IPS-18c (cell line): ENCODE data around the gene PLXNB2.
"Not testable (repeated sequence)": the region's sequence is repeated elsewhere in the genome, so short reads cannot be mapped to it uniquely, and the experiment has no call there.

ENCODE experiments used
- H3K4me3 ChIP-seq: 2 replicates; pipeline ENCODE4 v1.7.0; 2013; ENCODE audit warnings: low read depth, mild to moderate bottlenecking, low read length, moderate library complexity; ENCODE audit not compliant: insufficient read depth
- H3K9me3 ChIP-seq: one replicate; pipeline ENCODE4 v1.6.1; 2013; ENCODE audit warnings: mild to moderate bottlenecking, low read length, moderate library complexity; ENCODE audit not compliant: control insufficient read depth, insufficient read depth

Gene PLXNB2

DNA sequence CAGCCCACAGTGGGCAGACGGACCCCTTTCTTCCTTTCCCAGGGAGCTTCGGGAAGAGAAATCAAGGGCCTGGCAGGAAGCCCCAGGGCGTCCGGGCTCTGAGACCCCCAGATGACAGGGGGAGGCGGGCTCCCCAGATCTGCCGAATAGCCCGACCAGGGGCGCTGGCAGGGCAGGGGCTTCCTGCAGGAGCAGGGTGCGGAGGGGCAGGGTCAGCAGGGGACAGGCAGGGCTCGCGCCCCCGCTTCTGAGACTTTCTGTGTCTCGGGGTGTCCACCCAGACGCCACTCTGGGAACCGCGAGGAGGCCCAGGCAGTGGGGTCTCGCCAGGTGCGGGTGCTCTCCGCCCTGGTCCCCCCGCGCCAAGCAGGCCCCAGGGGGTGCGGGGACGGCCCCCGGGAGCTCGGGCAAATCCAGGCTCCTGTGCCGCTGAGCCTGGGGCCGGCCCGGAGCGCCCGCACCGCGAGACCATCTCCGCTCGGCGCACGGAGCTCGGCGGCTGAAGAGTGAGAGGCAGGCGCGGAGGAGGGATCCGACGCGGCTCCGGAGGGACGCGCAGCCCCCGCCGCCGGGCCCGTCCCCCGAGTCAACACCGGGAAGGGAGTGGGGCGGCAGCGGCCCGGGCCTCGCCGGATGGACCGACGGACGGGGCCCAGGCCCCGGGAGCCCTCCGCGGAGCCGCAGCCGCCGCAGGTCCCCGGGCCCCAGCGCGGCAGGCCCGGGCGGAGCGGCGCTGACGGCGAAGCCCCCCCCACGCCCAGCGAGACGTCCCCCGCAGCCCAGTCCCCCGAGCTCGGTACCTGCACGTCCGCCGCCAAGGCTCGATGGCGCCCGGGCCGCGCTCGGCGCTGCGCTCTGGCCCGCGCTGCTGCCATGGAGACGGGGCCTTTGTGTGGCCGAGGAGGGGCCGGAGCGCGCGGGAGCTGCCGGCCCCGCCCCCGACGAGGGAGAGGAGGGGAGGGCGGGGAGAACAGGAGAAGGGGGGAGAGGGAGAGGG lies at the start of gene PLXNB2:
Gene PLXNB2 (minus strand): TSS at position 894 of the 997 bp plus-strand sequence. CDS start 17,062 bp downstream, outside the sequence.
- Histone ChIP-seq H3K9me3 (no peaks in the 10 kb centered on the region), H3K4me3 (peak within 1 kb of the TSS; percentile 73)

- Histone ChIP-seq H3K4me3 (no peak overlapping the region), H3K9me3 (peaks cover 2% of the 10 kb centered on the region)
These were observed 49.8 kb upstream of the PLXNB2 start for GRCh38 chr22:50357222-50357621.

GRCh38 chr22:50356186-50356585 lies 48.7 kb upstream of the PLXNB2 start:
- Histone ChIP-seq H3K4me3 (no peak overlapping the region), H3K9me3 (peaks cover 2% of the 10 kb centered on the region)

- Histone ChIP-seq H3K9me3 (no peaks in the 10 kb centered on the region), H3K4me3 (no peak overlapping the region)
These were observed 40.6 kb upstream of the PLXNB2 start for GRCh38 chr22:50348058-50348457.

DNA sequence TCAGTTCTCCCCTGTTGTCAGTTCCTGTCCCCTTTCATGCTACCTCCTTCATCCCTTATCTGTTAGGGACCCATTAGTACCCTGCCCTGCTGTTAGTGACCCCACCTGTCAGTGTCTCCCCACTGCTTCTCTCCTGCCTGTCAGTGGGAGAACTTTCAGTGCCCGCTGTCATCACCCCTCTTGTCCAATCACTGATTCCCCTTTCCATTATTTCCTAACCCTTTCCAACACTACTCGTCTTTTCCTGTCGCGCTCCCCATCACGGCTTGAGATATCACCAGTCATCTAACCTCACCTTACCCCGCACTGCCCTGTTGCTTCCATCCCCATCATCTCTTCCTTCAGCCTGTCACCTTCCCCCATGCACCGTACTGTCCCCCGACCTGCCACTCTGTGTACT lies 39.7 kb upstream of the PLXNB2 start:
- H3K4me3 ChIP-seq = no peak overlapping the region

DNA sequence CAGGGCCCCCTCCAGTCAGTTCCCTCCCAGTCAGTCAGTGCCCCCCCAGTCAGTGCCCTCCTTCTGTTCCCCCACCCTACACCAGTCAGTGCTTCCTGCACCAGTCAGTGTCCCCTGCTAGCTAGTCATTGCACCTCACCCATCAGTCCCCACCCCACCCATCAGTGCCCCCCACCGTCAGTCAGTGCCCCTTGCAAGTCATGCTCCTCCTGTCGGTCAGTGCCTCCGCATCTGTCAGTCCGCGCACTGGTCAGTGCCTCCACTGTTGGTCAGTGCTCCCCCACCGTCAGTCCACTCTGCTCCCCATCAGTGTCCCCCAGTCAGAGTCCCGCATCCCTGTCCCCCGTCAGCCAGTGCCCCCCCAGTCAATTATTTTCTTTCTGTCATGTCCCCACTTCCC lies 39.0 kb upstream of the PLXNB2 start:
- Histone ChIP-seq H3K4me3 (no peak overlapping the region), H3K9me3 (no peaks in the 10 kb centered on the region)

More for the DNA sequence above, 39.7 kb upstream of the PLXNB2 start:
- H3K9me3 ChIP-seq = no peaks in the 10 kb centered on the region

DNA sequence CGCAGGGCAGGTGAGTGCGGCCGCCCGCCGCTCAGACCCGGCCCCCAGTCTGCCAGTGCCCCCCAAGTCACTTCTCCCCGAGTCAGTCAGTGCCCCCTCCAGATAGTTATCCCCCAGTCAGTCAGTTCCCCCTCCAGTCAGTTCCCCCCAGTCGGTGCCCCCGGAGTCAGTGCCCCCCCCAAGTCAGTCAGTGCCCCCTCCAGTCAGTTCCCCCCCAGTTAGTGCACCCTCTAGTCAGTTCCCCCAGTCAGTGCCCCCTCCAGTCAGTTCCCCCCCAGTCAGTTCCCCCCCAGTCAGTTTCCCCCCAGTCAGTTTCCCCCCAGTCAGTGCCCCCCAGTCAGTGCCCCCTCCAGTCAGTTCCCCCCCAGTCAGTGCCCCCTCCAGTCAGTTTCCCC lies 36.1 kb upstream of the PLXNB2 start:
- Histone ChIP-seq H3K9me3 (no peaks in the 10 kb centered on the region), H3K4me3 (peak overlapping the region; percentile 71)

GRCh38 chr22:50342651-50343540 lies 35.5 kb upstream of the PLXNB2 start, which contains the start of gene PPP6R2:
Gene PPP6R2, plus strand, starts transcription at chr22:50343327. Its CDS starts 50,582 bp downstream, at chr22:50393909.
- Histone ChIP-seq H3K9me3 (no peaks in the 10 kb centered on the region), H3K4me3 (peak within 1 kb of the TSS; percentile 71)

GRCh38 chr22:50341977-50342650 lies 34.7 kb upstream of the PLXNB2 start:
- Histone ChIP-seq H3K4me3 (peak overlapping the region; percentile 71), H3K9me3 (no peaks in the 10 kb centered on the region)

DNA sequence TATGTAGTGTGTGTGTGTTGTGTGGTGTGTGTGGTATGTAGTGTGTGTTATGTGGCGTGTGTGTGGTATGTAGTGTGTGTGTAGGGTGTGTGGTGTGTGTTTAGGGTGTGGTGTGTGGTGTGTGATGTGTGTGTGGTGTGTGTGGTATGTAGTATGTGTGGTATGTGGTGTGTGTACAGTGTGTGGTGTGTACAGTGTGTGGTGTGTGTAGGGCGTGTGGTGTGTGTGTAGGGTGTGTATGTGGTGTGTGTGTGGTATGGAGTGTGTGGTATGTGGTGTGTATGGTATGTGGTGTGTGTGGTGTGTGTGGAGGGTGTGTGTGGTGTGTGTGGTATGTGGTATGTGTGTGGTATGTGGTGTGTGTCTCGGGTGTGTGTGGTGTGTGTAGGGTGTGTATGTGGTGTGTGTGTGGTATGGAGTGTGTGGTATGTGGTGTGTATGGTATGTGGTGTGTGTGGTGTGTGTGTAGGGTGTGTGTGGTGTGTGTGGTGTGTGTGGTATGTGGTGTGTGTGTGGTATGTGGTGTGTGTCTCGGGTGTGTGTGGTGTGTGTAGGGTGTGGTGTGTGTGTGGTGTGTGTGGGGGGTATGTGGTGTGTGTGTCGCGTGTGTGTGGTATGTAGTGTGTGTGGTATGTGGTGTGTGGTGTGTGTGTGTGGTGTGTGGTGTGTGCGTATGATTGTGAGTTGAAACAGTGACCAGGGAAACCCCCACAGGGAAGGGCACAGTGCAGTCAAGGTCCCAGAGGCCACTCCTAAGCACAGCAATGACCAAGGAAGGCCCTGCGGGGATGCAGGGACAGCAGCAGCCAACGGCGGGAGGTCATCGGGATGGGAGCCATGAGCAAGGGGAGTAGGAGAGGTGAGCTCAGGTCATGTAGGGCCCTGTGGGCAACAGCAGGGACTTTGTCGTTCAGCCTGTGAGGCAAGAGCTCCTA lies 32.8 kb upstream of the PLXNB2 start:
- H3K9me3 ChIP-seq = no peaks in the 10 kb centered on the region
- H3K4me3 ChIP-seq = no peak overlapping the region

GRCh38 chr22:50338860-50339462 lies 31.5 kb upstream of the PLXNB2 start:
- Histone ChIP-seq H3K4me3 (no peak overlapping the region), H3K9me3 (no peaks in the 10 kb centered on the region)

GRCh38 chr22:50338042-50338573 lies 30.7 kb upstream of the PLXNB2 start:
- Histone ChIP-seq H3K9me3 (no peaks in the 10 kb centered on the region), H3K4me3 (no peak overlapping the region)

- H3K4me3 ChIP-seq = no peak overlapping the region
- no peaks in the 10 kb centered on the region for H3K9me3 ChIP-seq
These were observed 30.0 kb upstream of the PLXNB2 start for GRCh38 chr22:50337262-50338041.

DNA sequence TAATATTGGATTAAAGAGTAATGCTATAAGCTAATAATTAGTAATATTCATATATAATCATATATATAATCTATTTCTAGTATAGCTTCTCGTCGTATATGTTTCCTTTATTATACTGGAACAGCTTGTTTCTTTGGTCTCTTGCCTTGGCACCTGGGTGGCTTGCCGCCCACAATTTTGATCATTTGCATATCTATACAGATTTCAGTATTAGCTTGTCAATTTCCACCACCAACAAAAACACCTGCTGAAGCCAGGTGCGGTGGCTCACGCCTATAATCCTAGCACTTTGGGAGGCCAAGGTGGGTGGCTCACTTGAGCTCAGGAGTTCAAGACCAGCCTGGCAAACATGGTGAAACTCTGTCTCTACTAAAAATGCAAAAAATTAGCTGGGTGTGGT lies 27.0 kb upstream of the PLXNB2 start:
- H3K4me3 ChIP-seq = not testable (repeated sequence)

DNA sequence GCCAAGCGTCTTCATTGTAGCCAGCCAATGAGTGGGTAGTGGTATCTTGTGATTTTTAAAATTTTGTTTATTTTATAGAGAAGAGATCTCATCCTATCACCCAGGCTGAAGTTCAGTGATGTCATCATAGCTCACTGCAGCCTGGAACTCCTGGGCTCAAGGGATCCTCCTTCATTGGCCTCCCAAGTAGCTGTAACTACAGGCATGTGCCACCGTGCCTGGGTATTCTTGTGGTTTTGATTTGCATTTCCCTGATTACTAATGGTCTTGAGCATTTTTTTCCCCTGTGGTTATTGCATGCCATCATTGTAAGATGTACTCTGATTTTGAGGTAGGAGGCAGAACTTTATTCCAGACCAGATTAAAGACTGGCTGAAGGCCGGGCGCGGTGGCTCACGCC lies 21.8 kb upstream of the PLXNB2 start:
- no peak overlapping the region for H3K4me3 ChIP-seq
- H3K9me3 ChIP-seq = peaks cover 2% of the 10 kb centered on the region

More for the DNA sequence above, 27.0 kb upstream of the PLXNB2 start:
- not testable (repeated sequence) for H3K9me3 ChIP-seq
